Measurements from ENCODE around the gene S1PR3.

Gene S1PR3

GRCh38 chr9:88986776-88987175 lies 4.5 kb upstream of the S1PR3 start:
- DNase-seq (ENCODE audit: low spot score): no peak
- TF ChIP-seq CTCF (IDR thresholded peaks at IDR 0.05; ENCODE audit: extremely low read depth, missing control alignments): no peak

- no peak for DNase-seq (ENCODE audit: low spot score)
- no peak for TF ChIP-seq CTCF (IDR thresholded peaks at IDR 0.05; ENCODE audit: extremely low read depth, missing control alignments)
Measured at GRCh38 chr9:88987661-88988060, 3.6 kb upstream of the S1PR3 start.

- no peak for TF ChIP-seq CTCF (IDR thresholded peaks at IDR 0.05; ENCODE audit: extremely low read depth, missing control alignments)
- DNase-seq (ENCODE audit: low spot score): peak; percentile 54
Measured at GRCh38 chr9:88988796-88989641, 2.2 kb upstream of the S1PR3 start.

- no peak for DNase-seq (ENCODE audit: low spot score)
- no peak for TF ChIP-seq CTCF (IDR thresholded peaks at IDR 0.05; ENCODE audit: extremely low read depth, missing control alignments)
Measured at GRCh38 chr9:88990041-88990728, 1.1 kb upstream of the S1PR3 start.

GRCh38 chr9:88990729-88991065 lies 571 bp upstream of the S1PR3 start:
- DNase-seq (ENCODE audit: low spot score): no peak
- TF ChIP-seq CTCF (IDR thresholded peaks at IDR 0.05; ENCODE audit: extremely low read depth, missing control alignments): no peak

- TF ChIP-seq CTCF (IDR thresholded peaks at IDR 0.05; ENCODE audit: extremely low read depth, missing control alignments): no peak
- DNase-seq (ENCODE audit: low spot score): no peak
Measured at GRCh38 chr9:88992556-88992955, 1.3 kb downstream of the S1PR3 start.

- DNase-seq (ENCODE audit: low spot score): no peak
- TF ChIP-seq CTCF (IDR thresholded peaks at IDR 0.05; ENCODE audit: extremely low read depth, missing control alignments): no peak
Measured at GRCh38 chr9:88993327-88993726, 2.1 kb downstream of the S1PR3 start.
